SK-N-SH (cell line): Measurements from ENCODE around the gene FOCAD. TPM values are rescaled to one million over a fixed set of nuclear protein-coding genes. Genes with fewer than 3 reads are reported as not detected.

Experiments used
- CTCF ChIA-PET: fragments of 300-600, 350-600 bp; formaldehyde crosslinking; extraction: SDS; loops from one replicate; lab custom pipeline; 2021; lab: Yijun Ruan, JAX
- POLR2A ChIA-PET: fragments of 350-600 bp; sonication (Branson Sonifier 250); formaldehyde crosslinking; extraction: SDS; loops from one replicate; lab custom pipeline; 2020; ENCODE audit warnings: antibody characterized with exemption, inconsistent platforms; lab: Yijun Ruan, JAX
- DNase-seq: peaks from one replicate; pipeline ENCODE4 v3.0.0; 2012
- H2AFZ ChIP-seq: fragments of 200-600 bp; sonication (generic); 2 replicates; pipeline ENCODE4 v1.8.1; 2016; ENCODE audit warnings: antibody characterized with exemption, mild to moderate bottlenecking, low read depth
- H3F3A ChIP-seq: fragments of 200-600 bp; sonication (generic); replicated peaks from 2 replicates; pipeline ENCODE3; 2016; ENCODE audit warnings: antibody characterized with exemption, mild to moderate bottlenecking; ENCODE audit not compliant: insufficient read depth
- H3K27ac ChIP-seq, 2 experiments: fragments of 200-500 bp in 1 of 2; fragments of 200-600 bp in 1 of 2; sonication (Bioruptor generic) in 1 of 2; sonication (generic), shearing (Covaris generic) in 1 of 2; 2 replicates each; pipeline versions ENCODE4 v1.5.1 to v1.6.1; 2014 to 2016; ENCODE audit warnings: low read depth in 2 of 2, inconsistent platforms in 1 of 2, low read length in 1 of 2, mild to moderate bottlenecking in 1 of 2, mixed read lengths in 1 of 2
- H3K27me3 ChIP-seq: fragments of 200-600 bp; sonication (generic), shearing (Covaris generic); 2 replicates; pipeline ENCODE4 v1.6.1; 2016; ENCODE audit warnings: mixed run types; ENCODE audit not compliant: insufficient read depth
- H3K36me3 ChIP-seq, 2 experiments: fragments of 200-500 bp in 1 of 2; fragments of 200-600 bp in 1 of 2; sonication (Bioruptor generic) in 1 of 2; sonication (generic) in 1 of 2; replicated peaks in 1 of 2; 2 replicates each; pipeline versions ENCODE3 to v1.5.1; 2014 to 2016; ENCODE audit warnings: low read length in 1 of 2, mild to moderate bottlenecking in 1 of 2; ENCODE audit not compliant: insufficient read depth in 2 of 2, control insufficient read depth in 1 of 2
- H3K4me1 ChIP-seq, 2 experiments: fragments of 200-500 bp in 1 of 2; fragments of 200-600 bp in 1 of 2; sonication (Bioruptor generic) in 1 of 2; sonication (generic), shearing (Covaris generic) in 1 of 2; 2 replicates each; pipeline versions ENCODE4 v1.5.1 to v1.6.1; 2014 to 2016; ENCODE audit warnings: low read depth in 1 of 2, low read length in 1 of 2, mixed run types in 1 of 2; ENCODE audit not compliant: insufficient read depth in 2 of 2, control insufficient read depth in 1 of 2
- H3K4me2 ChIP-seq: fragments of 200-600 bp; sonication (generic), shearing (Covaris generic); 2 replicates; pipeline ENCODE4 v1.6.1; 2017; ENCODE audit warnings: mixed run types
- H3K4me3 ChIP-seq, 2 experiments: fragments of 200-500 bp in 1 of 2; fragments of 200-600 bp in 1 of 2; sonication (Bioruptor generic) in 1 of 2; sonication (generic), shearing (Covaris generic) in 1 of 2; 2 replicates each; pipeline versions ENCODE4 v1.5.1 to v1.8.1; 2014 to 2016; ENCODE audit warnings: low read depth in 2 of 2, inconsistent platforms in 1 of 2, low read length in 1 of 2, mild to moderate bottlenecking in 1 of 2, mixed read lengths in 1 of 2, moderate library complexity in 1 of 2
- H3K79me2 ChIP-seq: fragments of 200-600 bp; sonication (generic); 2 replicates; pipeline ENCODE4 v1.8.1; 2017; ENCODE audit warnings: mild to moderate bottlenecking; ENCODE audit not compliant: insufficient read depth
- H3K9ac ChIP-seq: fragments of 200-600 bp; sonication (generic); 2 replicates; pipeline ENCODE4 v1.6.1; 2017; ENCODE audit warnings: mixed run types
- H3K9me2 ChIP-seq: fragments of 200-600 bp; sonication (generic); 2 replicates; pipeline ENCODE4 v1.6.1; 2017; ENCODE audit warnings: mixed run types
- H3K9me3 ChIP-seq: fragments of 200-600 bp; sonication (generic); 2 replicates; pipeline ENCODE4 v1.6.1; 2017; ENCODE audit warnings: mixed run types, mild to moderate bottlenecking, moderate library complexity
- H4K20me1 ChIP-seq: fragments of 200-600 bp; sonication (generic); 2 replicates; pipeline ENCODE4 v1.6.1; 2017; ENCODE audit warnings: mild to moderate bottlenecking, mixed run types; ENCODE audit not compliant: insufficient read depth
- CHD2 ChIP-seq: fragments of 150-350 bp; IDR thresholded peaks from 2 replicates; pipeline ENCODE4 v1.6.1; 2018; ENCODE audit warnings: low read length; ENCODE audit not compliant: partially characterized antibody
- CTCF ChIP-seq: fragments of 200-600 bp; sonication (generic); IDR thresholded peaks from 2 replicates; pipeline ENCODE4 v1.6.1; 2017; ENCODE audit warnings: antibody characterized with exemption, mild to moderate bottlenecking, moderate library complexity
- ELF1 ChIP-seq: IDR thresholded peaks from 2 replicates; pipeline ENCODE4 v1.4.0; 2012
- FOSL2 ChIP-seq: IDR thresholded peaks from 2 replicates; pipeline ENCODE4 v1.4.0; 2012; ENCODE audit warnings: low read depth, mild to moderate bottlenecking, moderate library complexity, borderline replicate concordance
- FOXM1 ChIP-seq: IDR thresholded peaks from 2 replicates; pipeline ENCODE4 v1.4.0; 2012; ENCODE audit warnings: low read depth, mild to moderate bottlenecking
- GABPA ChIP-seq: IDR thresholded peaks from 2 replicates; pipeline ENCODE4 v1.4.0; 2012; ENCODE audit warnings: low read depth, mild to moderate bottlenecking
- IRF3 ChIP-seq: fragments of 150-350 bp; IDR thresholded peaks from 2 replicates; pipeline ENCODE4 v1.6.1; 2016; ENCODE audit warnings: mild to moderate bottlenecking, low read depth, low read length
- JUND ChIP-seq: IDR thresholded peaks from 2 replicates; pipeline ENCODE4 v1.4.0; 2012
- MAX ChIP-seq: IDR thresholded peaks from 2 replicates; pipeline ENCODE4 v1.4.0; 2012; ENCODE audit warnings: low read depth
- MEF2A ChIP-seq: IDR thresholded peaks from 2 replicates; pipeline ENCODE4 v1.4.0; 2012; ENCODE audit warnings: low read depth, borderline replicate concordance
- MXI1 ChIP-seq: IDR thresholded peaks from 2 replicates; pipeline ENCODE4 v1.6.1; 2012; ENCODE audit warnings: mild to moderate bottlenecking, low read depth, low read length, improper control_type of control experiment
- PBX3 ChIP-seq: IDR thresholded peaks from 2 replicates; pipeline ENCODE4; 2012
- POLR2AphosphoS5 ChIP-seq: IDR thresholded peaks from 2 replicates; pipeline ENCODE4 v1.6.1; 2012; ENCODE audit warnings: low read depth, low read length
- RXRA ChIP-seq: IDR thresholded peaks from 2 replicates; pipeline ENCODE4 v1.4.0; 2012; ENCODE audit warnings: low read depth, mild to moderate bottlenecking, borderline replicate concordance
- TAF1 ChIP-seq: IDR thresholded peaks from 2 replicates; pipeline ENCODE4 v1.6.1; 2012; ENCODE audit warnings: low read depth, mild to moderate bottlenecking, low read length, moderate library complexity, borderline replicate concordance
- TEAD4 ChIP-seq: IDR thresholded peaks from 2 replicates; pipeline ENCODE4 v1.4.0; 2012; ENCODE audit warnings: mild to moderate bottlenecking, borderline replicate concordance; ENCODE audit not compliant: insufficient read depth
- USF1 ChIP-seq: IDR thresholded peaks from 2 replicates; pipeline ENCODE4 v1.4.0; 2012; ENCODE audit warnings: low read depth, borderline replicate concordance
- USF2 ChIP-seq: fragments of 150-350 bp; IDR thresholded peaks from 2 replicates; pipeline ENCODE4 v1.6.1; 2017; ENCODE audit warnings: antibody characterized with exemption, low read length, low read depth, borderline replicate concordance
- polyA plus RNA-seq, 3 experiments: library from polyadenylated mRNA; depleted of rRNA; stranded (reverse); fragments of >200 nt; gene quantifications; 2 replicates each; pipeline ENCODE4 v1.2.3, GENCODE V29; 2012

The FOCAD gene
- polyA plus RNA-seq, 1 of the 3 experiments (the other 2 are of a cell fraction) = 15.8 TPM

GRCh38 chr9:21015995-21016394 is 331.9 kb downstream of the FOCAD start:
- no peak for DNase-seq
- H3K27ac ChIP-seq = no peak overlapping the region
- no peaks in the 10 kb centered on the region for H3K9me2 ChIP-seq
- H3K36me3 ChIP-seq = no peaks in the 10 kb centered on the region
- no peaks in the 10 kb centered on the region for H3K27me3 ChIP-seq
- no peaks in the 10 kb centered on the region for H3F3A ChIP-seq
- H3K9me3 ChIP-seq = no peaks in the 10 kb centered on the region
- TF ChIP-seq USF1 = no peak
- TF ChIP-seq IRF3 = no peak
- no peak for TF ChIP-seq FOXM1
- no peak for TF ChIP-seq CHD2
- TF ChIP-seq RXRA = no peak
- TF ChIP-seq CTCF = no peak
- no peak for TF ChIP-seq ELF1
- TF ChIP-seq MEF2A = no peak
- no peak for TF ChIP-seq USF2
- TF ChIP-seq GABPA = no peak
- TF ChIP-seq JUND = no peak
- no peak for TF ChIP-seq POLR2AphosphoS5
- no peak for TF ChIP-seq FOSL2
- TF ChIP-seq TAF1 = no peak
- no peak for TF ChIP-seq MAX
- TF ChIP-seq MXI1 = no peak
- TF ChIP-seq PBX3 = no peak
- no peak for TF ChIP-seq TEAD4
- no peak overlapping the region for H3K4me3 ChIP-seq
- CTCF ChIA-PET = no interaction called here
- no peak overlapping the region for H3K4me2 ChIP-seq
- H4K20me1 ChIP-seq = no peaks in the 10 kb centered on the region
- no peak overlapping the region for H2AFZ ChIP-seq
- POLR2A ChIA-PET = no interaction called here
- H3K79me2 ChIP-seq = no peaks in the 10 kb centered on the region
- H3K4me1 ChIP-seq = peaks cover 0 to 6% of the 10 kb centered on the region in 2 experiments; a peak in 2 of 4 replicates
- H3K9ac ChIP-seq = no peak overlapping the region
